Measurements from ENCODE around the gene POLRMT. TPM values are rescaled to one million over a fixed set of nuclear protein-coding genes. Genes with fewer than 3 reads are reported as not detected.

The POLRMT gene
- total RNA-seq, 1 experiment from 2014 or later, result 100 TPM

GRCh38 chr19:640161-640558, 6.8 kb upstream of the POLRMT start:
- Histone ChIP-seq H3K36me3 (ENCODE audit: insufficient read depth, low read length, poor library complexity, severe bottlenecking) (no peaks in the 10 kb centered on the region), H3K9me3 (ENCODE audit: low read depth, low read length, poor library complexity, severe bottlenecking) (no peaks in the 10 kb centered on the region), H3K4me3 (ENCODE audit: low read depth, low read length, poor library complexity, severe bottlenecking) (peak overlapping the region; percentile 53), H3K4me1 (ENCODE audit: insufficient read depth, low read length, poor library complexity, severe bottlenecking) (no peaks in the 10 kb centered on the region), H3K27ac (ENCODE audit: low read depth, low read length, poor library complexity, severe bottlenecking) (no peak overlapping the region), H3K27me3 (replicated peaks; ENCODE audit: insufficient read depth, low read depth, low read length, poor library complexity) (no peaks in the 10 kb centered on the region)
- TF ChIP-seq EZH2 (IDR thresholded peaks at IDR 0.05; ENCODE audit: borderline replicate concordance, low read depth, low read length, poor library complexity, severe bottlenecking) (no peak), CTCF (conservative IDR thresholded peaks at IDR 0.05; ENCODE audit: low read depth, low read length) (no peak)
- no TSS peak for BruUV-seq (replicated peaks)
- intact Hi-C loops (cut with micrococcal nuclease; ENCODE audit: unreplicated experiment), result no loop called here
- CTCF ChIA-PET, result no interaction called here
- POLR2A ChIA-PET (ENCODE audit: low non-redundant PET), result no interaction called here
- DNase-seq (ENCODE audit: low spot score), result no peak

GRCh38 chr19:639253-640160, 6.2 kb upstream of the POLRMT start, which contains the start of gene FGF22:
Gene FGF22 (plus strand): TSS chr19:639879. CDS start chr19:639926, 47 bp downstream.
- Histone ChIP-seq H3K27me3 (replicated peaks; ENCODE audit: insufficient read depth, low read depth, low read length, poor library complexity) (no peaks in the 10 kb centered on the region), H3K36me3 (ENCODE audit: insufficient read depth, low read length, poor library complexity, severe bottlenecking) (no peaks in the 10 kb centered on the region), H3K9me3 (ENCODE audit: low read depth, low read length, poor library complexity, severe bottlenecking) (no peaks in the 10 kb centered on the region), H3K4me3 (ENCODE audit: low read depth, low read length, poor library complexity, severe bottlenecking) (peak within 1 kb of the TSS; percentile 53), H3K4me1 (ENCODE audit: insufficient read depth, low read length, poor library complexity, severe bottlenecking) (no peaks in the 10 kb centered on the region), H3K27ac (ENCODE audit: low read depth, low read length, poor library complexity, severe bottlenecking) (no peak within 1 kb of the TSS)
- TF ChIP-seq EZH2 (IDR thresholded peaks at IDR 0.05; ENCODE audit: borderline replicate concordance, low read depth, low read length, poor library complexity, severe bottlenecking), result no peak
- intact Hi-C loops (cut with micrococcal nuclease; ENCODE audit: unreplicated experiment), result no loop called here
- DNase-seq (ENCODE audit: low spot score), result peak; percentile 94
- BruUV-seq (replicated peaks), result no TSS peak
- ChIA-PET POLR2A (ENCODE audit: low non-redundant PET) (no interaction called here), CTCF (no interaction called here)

- DNase-seq (ENCODE audit: low spot score), result no peak
- no peak overlapping the region for H3K27ac ChIP-seq (ENCODE audit: low read depth, low read length, poor library complexity, severe bottlenecking)
- H3K4me1 ChIP-seq (ENCODE audit: insufficient read depth, low read length, poor library complexity, severe bottlenecking), result no peaks in the 10 kb centered on the region
- POLR2A ChIA-PET (ENCODE audit: low non-redundant PET), result no interaction called here
- no peaks in the 10 kb centered on the region for H3K36me3 ChIP-seq (ENCODE audit: insufficient read depth, low read length, poor library complexity, severe bottlenecking)
- BruUV-seq (replicated peaks), result no TSS peak
- peak overlapping the region; percentile 53 for H3K4me3 ChIP-seq (ENCODE audit: low read depth, low read length, poor library complexity, severe bottlenecking)
- CTCF ChIA-PET, result no interaction called here
- intact Hi-C loops (cut with micrococcal nuclease; ENCODE audit: unreplicated experiment), result no loop called here
- TF ChIP-seq EZH2 (IDR thresholded peaks at IDR 0.05; ENCODE audit: borderline replicate concordance, low read depth, low read length, poor library complexity, severe bottlenecking), result no peak
- no peak for TF ChIP-seq CTCF (conservative IDR thresholded peaks at IDR 0.05; ENCODE audit: low read depth, low read length)
- H3K27me3 ChIP-seq (replicated peaks; ENCODE audit: insufficient read depth, low read depth, low read length, poor library complexity), result no peaks in the 10 kb centered on the region
- H3K9me3 ChIP-seq (ENCODE audit: low read depth, low read length, poor library complexity, severe bottlenecking), result no peaks in the 10 kb centered on the region
Measured at GRCh38 chr19:638906-639252, 5.5 kb upstream of the POLRMT start.
